Stimulated activated CD8-positive, alpha-beta memory T cell treated with anti-CD3 and anti-CD28 coated beads, Interleukin-4, amount 100 ng/mL, for 24 hours (primary cell): ENCODE data around the gene ZCWPW1.
"Not testable (repeated sequence)": the region's sequence is repeated elsewhere in the genome, so short reads cannot be mapped to it uniquely, and the experiment has no call there.

Experiments used
- DNase-seq: peaks from one replicate; pipeline ENCODE4 v3.0.0-alpha.2; 2020; ENCODE audit warnings: low read depth

The ZCWPW1 gene

DNA sequence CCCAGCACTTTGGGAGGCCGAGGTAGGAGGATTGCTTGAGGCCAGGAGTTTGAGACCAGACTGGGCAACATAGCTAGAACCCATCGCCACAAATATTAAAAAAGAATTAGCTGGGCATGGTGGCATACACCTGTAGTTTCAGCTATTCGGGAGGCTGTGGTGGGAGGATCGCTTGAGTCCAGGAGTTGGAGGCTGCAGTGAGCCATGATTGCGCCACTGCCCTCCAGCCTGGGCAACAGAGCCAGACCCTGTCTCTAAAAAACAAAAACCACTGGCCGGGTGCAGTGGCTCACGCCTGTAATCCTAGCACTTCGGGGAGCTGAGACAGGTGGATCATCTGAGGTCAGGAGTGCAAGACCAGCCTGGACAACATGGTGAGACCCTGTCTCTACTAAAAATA, 25.4 kb upstream of the ZCWPW1 start:
- not testable (repeated sequence) for DNase-seq

DNA sequence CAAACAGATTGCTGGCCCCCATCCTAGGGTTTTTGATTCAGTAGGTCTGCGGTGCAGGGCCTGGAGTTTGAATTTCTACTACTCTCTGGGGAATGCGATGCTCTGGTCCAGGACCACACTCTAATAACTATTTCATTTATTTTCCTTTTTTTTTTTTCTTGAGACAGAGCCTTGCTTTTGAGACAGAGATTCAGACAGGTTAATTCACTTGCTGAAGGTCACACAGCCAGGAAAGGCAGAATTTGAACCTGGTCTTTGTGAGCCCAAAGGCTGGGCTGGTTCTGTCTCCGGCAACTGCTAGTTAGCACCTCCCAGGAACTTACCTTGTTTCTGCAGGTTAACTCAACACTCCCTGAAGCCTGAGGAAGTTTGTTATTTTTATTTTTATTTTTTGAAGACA, 24.0 kb upstream of the ZCWPW1 start:
- DNase-seq, result no peak

DNA sequence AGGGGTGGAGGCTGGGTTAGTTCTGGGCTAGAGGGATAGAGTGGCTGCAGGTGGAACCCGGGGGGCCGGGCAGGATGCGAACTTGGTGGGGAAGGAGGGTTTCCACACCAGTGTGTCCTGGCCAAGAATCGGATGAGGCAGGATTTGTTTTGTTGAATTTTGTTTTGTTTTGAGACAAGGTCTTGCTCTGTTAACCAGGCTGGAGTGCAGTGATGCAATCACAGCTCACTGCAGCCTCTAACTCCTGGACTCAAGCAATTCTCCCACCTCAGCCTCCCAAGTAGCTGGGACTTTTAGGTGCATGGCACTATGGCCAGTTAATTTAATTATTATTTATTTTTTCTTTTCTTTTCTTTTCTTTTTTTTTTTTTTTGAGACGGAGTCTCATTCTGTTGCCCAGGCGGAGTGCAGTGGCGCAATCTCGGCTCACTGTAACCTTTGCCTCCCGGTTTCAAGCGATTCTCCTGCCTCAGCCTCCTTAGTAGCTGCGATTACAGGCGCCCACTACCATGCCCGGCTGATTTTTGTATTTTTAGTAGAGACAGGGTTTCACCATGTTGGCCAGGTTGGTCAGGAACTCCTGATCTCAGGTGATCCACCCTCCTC, 20.8 kb upstream of the ZCWPW1 start:
- DNase-seq, result no peak

DNA sequence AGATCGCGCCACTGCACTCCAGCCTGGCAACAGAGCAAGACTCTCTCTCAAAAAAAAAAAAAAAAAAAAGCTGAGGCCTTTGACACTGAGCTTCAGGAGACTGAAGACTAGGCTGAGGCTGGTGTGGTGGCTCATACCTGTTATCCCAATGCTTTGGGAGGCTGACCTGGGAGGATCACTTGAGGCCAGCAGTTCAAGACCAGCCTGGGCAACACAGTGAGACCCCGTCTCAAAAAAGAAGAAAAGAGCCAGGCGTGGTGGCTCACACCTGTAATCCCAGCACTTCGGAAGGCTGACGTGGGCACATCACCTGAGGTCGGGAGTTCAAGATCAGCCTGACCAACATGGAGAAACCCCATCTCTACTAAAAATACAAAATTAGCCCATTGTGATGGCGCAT, 18.9 kb upstream of the ZCWPW1 start:
- not testable (repeated sequence) for DNase-seq

DNA sequence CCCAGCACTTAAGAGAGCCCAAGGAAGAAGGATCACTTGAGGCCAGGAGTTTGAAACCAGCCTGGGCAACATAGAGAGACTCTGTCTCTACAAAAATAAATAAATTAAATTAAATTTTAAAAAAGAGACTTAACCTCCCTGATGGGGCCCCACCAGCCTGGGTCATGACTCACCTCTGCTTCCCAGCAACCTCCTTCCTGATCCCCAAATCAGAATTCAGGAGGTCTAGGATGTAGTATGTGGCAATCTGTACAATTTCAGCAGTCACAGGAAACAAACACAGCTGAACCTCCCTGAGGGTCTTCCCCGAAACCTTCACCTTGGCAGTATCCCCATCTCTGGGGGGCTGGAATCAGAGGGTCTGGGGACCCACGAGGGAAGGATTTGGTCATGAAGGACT, 17.5 kb upstream of the ZCWPW1 start:
- DNase-seq, result no peak

DNA sequence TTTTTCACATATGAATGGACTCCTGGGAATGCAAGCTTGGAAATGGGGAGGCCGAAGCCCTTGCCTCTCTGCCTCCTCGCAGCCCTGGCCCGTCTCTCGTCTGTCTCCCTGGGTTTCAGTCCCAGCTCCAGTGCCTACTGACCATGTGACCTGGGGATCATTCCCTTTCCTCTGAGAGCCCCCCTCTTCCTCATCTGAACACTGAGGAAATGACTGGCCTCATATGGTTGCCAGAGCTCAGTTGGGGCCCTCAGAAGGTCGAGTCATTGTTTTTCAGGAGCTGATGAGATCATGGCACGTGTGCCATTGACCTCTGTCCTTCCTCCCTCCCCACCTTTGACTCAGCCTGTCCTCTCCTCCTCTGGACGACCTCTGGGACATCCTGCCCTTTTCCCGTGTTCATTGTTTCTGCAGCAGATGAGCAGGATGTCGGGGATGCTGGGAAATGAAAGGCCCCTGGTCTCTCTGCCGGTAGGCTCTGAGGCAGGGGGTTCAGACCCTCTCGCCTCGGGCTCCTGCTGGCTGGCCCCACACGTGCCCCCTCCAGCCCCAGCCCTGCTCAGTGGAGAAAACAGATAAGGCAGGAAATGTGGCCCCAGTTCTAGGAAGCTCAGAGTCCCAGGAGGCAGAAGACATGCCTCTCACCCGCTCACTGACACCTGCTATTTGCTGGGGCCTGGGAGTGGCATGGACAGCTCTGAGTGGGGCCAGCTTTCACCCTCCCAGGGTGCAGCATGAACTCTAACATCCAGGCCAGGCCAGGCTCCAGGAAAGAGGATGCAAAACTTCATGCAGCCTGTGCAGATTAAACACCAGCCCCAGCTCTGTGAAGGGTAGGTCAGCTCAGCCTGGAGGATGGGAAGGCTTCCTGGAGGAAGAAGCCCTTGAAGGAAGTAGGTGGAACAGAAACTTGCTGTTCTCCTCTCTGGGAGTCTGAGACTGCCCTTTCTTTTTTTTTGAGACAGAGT, 16.1 kb upstream of the ZCWPW1 start:
- DNase-seq, result no peak

- no peak for DNase-seq
Measured at GRCh38 chr7:100443096-100443840, 14.8 kb upstream of the ZCWPW1 start.

DNA sequence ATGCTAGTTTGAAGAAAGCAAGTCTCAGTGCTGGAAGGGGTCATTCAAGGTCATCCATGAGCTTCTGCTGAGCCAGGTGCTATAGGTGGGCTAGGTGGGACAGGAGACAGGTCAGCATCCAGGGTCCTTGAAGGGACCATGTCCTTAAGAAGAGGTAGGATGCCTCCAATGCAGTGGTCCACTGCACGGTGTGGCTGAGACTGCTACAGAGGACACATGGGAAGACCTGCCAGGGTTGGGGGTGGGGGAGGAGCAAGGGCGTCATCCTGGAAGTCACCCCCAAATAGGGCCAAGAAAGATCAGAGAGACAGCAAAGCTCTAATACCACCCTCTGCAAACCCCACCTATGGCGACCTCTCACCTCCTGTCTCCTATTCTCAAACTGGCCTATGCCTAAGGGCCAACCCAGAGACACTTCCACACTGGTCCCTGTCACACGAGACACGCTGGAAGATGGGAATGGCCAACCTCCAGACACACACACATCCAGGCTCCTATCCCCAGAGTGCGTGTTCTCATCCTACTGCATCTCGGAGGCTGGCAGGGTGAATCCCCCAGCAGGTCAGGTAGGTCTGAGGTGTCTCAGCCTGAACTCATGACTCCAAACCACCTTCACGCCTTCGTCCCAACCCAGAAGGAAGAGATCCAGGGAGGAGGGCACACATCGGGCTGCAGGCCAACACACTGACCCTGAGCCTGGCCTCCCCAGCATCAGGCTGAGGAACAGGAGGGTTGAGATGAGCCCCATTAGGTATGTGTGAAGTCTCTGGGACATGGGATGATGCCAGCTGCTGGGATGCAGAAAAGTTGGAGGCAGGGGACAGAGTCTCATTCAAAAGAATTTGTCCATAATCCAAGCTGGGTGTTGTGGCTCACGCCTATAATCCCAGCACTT, 13.4 kb upstream of the ZCWPW1 start:
- DNase-seq, result no peak

DNA sequence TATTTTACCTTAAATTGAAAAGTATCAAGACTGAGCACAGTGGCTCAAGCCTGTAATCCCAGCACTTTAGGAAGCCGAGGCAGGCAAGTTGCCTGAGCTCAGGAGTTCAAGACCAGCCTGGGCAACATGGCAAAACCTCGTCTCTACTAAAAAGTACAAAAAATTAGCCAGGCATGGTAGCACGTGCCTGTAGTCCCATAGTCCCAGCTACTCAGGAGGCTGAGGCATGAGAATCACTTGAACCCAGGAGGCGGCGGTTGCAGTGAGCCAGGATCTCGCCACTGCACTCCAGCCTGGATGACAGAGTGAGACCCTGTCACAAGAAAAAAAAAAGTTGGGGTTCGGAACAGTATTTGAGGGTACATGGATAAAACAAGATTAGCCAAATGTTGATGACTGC, 10.7 kb upstream of the ZCWPW1 start:
- not testable (repeated sequence) for DNase-seq

- not testable (repeated sequence) for DNase-seq
Measured at GRCh38 chr7:100438731-100439130, 10.2 kb upstream of the ZCWPW1 start.

- DNase-seq, result no peak
Measured at GRCh38 chr7:100438172-100438571, 9.7 kb upstream of the ZCWPW1 start.

DNA sequence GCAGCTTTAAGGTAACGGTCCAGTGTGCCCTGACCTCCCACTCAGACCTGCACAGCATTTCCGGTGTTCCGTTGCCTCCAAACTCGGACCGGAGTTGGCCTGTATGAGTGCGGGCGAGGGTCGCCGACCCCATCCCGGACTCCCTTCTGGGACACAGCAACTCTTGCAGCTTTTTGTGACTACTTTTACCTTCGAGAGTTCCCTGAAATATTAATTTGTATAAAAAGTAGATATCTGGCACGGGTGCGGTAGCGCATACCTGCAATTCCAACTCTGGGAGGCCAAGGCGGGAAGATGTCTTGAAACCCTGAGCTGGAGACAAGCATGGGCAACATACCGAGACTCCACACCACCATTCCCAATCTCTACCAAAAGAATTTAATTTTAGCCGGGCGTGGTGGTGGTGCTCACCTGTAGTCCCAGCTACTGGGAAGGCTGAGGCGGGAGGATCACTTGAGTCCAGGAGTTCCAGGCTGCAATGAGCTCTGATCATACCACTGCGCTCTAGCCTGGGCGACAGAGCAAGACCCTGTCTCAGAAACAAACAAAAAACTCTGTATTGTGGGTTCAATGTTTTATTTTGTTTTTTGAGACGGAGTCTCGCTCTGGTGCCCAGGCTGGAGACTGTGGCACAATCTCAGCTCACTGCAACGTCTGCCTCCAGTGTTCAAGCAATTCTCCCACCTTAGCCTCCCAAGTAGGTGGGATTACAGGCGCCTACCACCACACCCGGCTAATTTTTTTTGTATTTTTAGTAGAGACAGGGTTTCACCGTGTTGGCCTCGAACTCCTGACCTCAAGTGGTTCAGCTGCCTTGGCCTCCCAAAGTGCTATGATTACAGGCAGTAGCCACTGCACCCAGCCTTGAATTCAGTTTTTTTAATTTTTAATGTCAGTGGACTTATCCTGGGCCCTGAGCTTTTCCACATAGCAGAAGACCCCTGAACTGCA, 8.9 kb upstream of the ZCWPW1 start:
- DNase-seq, result no peak

DNA sequence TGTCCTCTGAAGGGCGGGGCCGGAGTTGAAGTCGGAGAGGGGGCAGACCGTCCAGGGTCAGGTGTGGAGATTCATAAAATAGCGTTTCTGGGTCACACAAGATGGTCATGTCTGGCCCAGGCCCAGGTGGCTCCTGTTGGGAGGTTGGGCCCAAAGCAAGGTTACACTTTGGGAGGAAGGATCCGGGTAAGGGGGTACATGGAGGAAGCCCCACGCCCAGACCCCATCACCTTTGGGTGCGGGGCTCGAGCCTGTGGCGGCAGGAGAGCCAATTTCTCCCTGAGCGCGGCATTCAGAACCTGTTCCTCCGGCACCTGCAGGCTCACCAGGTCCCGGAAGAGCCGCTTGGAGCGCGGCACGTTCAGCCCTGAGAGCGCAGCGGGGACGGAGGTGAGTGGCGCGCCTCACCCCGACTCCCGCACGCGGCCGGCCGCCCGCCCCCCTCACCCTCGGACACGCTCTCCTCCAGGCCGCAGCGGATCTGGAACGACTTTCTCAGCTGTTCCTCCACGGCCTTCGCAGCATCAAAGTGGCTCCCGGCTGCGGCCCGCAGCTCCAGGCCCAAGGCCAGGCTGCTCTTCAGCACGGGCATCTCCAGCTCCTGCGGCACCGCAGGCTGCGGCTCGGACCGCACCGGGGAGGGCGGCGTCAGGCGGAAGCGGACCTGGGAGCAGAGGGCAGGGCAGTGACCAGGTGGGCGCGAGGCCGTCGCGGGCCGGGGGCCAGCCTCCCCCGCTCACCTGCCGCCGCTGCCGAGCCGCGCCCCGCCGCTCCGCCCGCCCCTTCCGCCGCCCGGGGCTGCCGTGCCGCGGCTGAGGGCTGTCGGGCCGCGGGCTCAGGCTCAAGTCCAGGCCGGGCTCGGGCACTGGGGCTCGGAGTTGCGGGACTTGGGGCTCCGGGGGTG, 7.2 kb upstream of the ZCWPW1 start:
- peak; percentile 24 for DNase-seq

DNA sequence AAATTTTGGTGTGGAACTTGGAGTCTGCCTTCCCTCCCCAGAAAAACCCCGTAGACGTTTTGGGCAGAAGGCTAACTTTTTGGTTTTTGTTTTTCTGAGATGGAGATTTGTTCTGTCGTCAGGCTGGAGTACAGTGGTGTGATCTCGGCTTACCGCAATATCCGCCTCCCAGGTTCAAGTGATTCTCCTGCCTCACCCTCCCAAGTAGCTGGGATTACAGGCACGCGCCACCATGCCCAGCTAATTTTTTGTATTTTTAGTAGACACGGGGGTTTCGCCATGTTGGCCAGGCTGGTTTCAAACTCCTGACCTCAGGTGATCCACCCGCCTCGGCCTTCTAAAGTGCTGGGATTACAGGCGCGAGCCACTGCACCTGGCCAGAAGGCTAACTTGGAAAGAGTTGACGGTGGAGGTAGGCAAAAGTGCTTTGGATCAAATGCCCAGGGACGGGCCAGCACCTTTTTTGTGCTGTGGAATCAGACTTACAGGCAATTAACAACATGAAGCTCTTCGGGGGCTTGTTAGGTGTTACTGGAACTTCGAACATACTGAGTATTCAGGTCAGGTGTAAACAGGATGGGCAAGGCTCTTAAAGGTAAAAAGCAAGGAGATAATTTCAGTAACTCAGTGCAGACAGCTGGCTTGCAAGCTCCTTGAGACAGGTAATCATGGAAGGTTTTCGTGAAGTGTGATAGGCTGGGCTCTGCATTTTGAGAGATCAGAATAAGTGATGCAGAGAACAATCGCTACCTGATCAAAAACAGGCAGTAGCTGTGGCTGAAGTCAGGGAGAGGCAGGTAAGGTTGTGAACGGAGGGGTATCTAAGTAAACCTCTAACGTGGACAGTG, 6.0 kb upstream of the ZCWPW1 start:
- DNase-seq, result no peak

DNA sequence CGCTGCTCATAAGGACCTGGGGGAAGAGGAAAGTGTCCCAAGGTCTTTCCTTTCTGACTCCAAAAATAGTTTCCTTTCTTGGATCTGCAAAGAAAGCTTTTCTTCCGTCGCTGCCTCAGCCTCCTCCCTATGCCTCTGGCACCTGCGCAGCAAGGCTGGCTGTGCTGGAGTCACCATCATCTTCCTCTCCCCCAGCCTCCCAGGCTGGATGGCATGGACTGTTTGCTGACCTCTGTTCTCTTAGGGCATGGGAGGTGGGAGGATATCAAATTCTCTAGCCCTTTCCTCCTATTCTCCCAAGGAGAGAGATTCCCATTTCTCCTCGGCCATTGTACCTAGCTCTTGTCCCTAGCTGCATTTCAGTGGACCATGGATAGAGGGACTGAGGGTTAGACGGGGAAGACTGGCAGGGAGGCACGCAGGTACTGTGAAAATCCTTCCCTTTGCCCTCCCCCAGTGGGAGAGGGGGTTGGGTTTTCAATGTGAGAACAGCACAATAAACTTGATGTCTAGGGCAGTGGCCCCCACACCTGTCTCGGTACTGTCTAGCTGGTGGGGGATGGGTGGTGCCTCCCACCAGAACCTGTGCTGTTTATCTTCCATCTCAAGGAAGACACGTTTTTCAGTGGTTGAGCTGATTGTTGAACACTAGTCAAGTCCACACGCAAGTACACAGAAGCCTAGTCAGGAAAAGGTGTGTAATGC, 5.2 kb upstream of the ZCWPW1 start:
- no peak for DNase-seq

GRCh38 chr7:100433276-100433591, 4.7 kb upstream of the ZCWPW1 start:
- no peak for DNase-seq

DNA sequence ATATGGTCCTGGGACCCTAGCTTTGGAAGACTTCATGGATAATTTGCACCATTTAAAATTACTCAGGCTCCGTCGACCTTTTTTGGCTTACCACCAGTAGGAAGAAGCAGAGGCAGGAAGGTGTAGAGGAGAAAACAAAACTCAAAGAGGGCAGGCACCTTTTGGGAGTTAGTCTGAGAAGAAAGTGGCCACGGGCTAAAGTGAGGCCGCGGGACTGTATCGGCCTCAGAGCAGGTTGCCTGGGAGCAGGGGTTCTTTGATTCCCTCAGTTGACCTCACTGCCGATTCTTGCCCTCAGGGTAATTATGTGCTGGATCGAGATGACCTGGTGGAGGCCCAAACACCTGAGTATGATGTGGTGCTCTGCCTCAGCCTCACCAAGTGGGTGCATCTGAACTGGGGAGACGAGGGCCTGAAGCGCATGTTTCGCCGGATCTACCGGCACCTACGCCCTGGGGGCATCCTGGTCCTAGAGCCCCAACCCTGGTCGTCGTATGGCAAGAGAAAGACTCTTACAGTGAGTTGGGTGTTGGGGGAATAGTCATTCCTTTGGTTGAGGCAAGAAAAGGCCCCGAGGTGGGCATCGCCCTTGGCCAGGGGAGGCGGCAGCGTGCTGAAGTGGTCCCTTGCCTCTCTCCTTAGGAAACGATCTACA, 4.2 kb upstream of the ZCWPW1 start:
- DNase-seq, result no peak

- no peak for DNase-seq
Measured at GRCh38 chr7:100432053-100432452, 3.5 kb upstream of the ZCWPW1 start.
